SK-N-MC (cell line): ENCODE data around the gene PARD6B.
"Not testable (repeated sequence)": the region's sequence is repeated elsewhere in the genome, so short reads cannot be mapped to it uniquely, and the experiment has no call there.

Experiments used
- DNase-seq: peaks from one replicate; pipeline ENCODE4 v3.0.0-alpha.2; 2011; ENCODE audit warnings: low read depth, low spot score
- H3K27ac ChIP-seq: fragments of 200-600 bp; sonication (generic); 2 replicates; pipeline ENCODE4 v1.5.1; 2016; ENCODE audit warnings: mixed run types
- H3K36me3 ChIP-seq: fragments of 200-600 bp; sonication (generic); 2 replicates; pipeline ENCODE4 v1.6.1; 2017; ENCODE audit warnings: antibody characterized with exemption, low read length, mixed read lengths; ENCODE audit not compliant: insufficient read depth
- H3K4me3 ChIP-seq: fragments of 200-600 bp; sonication (generic); 2 replicates; pipeline ENCODE4 v1.5.1; 2016
- H3K9ac ChIP-seq: fragments of 200-600 bp; sonication (generic); 2 replicates; pipeline ENCODE4 v1.8.0; 2017; ENCODE audit warnings: mixed run types, mixed read lengths; ENCODE audit not compliant: insufficient read length
- H3K9me3 ChIP-seq: fragments of 200-600 bp; sonication (generic); 2 replicates; pipeline ENCODE4 v1.6.1; 2017; ENCODE audit warnings: low read depth, mild to moderate bottlenecking, antibody characterized with exemption, low read length, moderate library complexity, mixed read lengths
- EZH2 ChIP-seq: fragments of 200-600 bp; sonication (generic); IDR thresholded peaks from one replicate; pipeline ENCODE4 v1.6.1; 2017; ENCODE audit warnings: antibody characterized with exemption
- FOXP2 ChIP-seq: optimal IDR thresholded peaks from 2 replicates; pipeline ENCODE3; 2011; ENCODE audit warnings: mild to moderate bottlenecking, moderate library complexity; ENCODE audit not compliant: insufficient read depth; ENCODE audit errors: extremely low read length, control extremely low read depth
- POLR2AphosphoS5 ChIP-seq: IDR thresholded peaks from 2 replicates; pipeline ENCODE4 v1.6.1; 2012; ENCODE audit warnings: mild to moderate bottlenecking, low read depth, low read length, borderline replicate concordance

The PARD6B gene

DNA sequence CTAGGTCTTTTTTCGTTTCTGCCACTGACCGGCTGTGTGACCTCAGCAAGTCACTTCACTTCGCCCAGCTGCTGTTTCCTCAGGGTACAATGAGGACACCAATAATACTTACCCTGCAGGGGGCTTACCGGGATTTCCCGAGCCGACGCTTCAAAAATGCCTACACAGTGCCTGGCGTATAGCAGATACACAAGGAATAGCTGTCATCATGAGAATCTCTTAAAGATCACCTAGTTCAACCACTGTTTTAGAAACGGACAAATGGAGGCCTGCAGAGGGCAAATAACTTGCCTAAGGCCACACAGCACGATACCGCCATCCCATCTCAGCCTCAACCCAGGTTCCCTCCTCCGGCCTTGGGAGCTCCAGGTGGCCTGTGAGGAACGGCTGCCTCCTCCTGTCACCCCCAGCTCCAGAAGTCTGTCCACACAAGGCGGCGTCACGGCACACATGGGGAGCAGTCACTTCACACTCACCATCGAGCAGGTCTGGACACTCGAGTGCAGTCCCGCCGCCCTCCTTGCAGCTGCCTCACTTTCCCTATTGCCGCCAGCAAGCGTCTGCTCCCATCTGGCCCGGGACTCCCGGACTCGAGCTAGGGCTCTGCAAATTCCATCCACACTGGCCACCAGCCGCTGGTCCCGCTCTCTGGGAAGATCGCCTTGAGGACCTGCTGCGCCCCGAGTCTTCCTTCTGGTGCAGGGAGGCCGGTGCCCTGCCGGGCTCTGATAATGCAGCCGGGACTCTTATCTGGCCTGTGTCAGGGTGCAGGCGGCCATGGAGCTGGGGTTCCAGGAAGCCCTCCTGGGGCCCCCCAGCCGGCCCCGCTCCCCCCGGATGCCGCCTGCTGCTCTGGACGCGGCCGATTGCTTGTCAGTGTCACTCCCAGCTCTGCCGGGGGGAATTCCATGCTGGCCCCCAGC lies 40.5 kb upstream of the PARD6B start, which contains the start of gene RIPOR3:
Gene RIPOR3, minus strand, starts transcription at position 893 of the 923 bp plus-strand sequence. Its CDS starts 414 bp downstream, at position 479.
- Histone ChIP-seq H3K9me3 (no peaks in the 10 kb centered on the region), H3K9ac (peak within 1 kb of the TSS; percentile 71), H3K36me3 (no peaks in the 10 kb centered on the region), H3K4me3 (peak within 1 kb of the TSS; percentile 86), H3K27ac (peak within 1 kb of the TSS; percentile 82)
- TF ChIP-seq EZH2 (no peak), POLR2AphosphoS5 (no peak; the same call in 1 of the 2 replicates), FOXP2 (no peak)
- no peak for DNase-seq

DNA sequence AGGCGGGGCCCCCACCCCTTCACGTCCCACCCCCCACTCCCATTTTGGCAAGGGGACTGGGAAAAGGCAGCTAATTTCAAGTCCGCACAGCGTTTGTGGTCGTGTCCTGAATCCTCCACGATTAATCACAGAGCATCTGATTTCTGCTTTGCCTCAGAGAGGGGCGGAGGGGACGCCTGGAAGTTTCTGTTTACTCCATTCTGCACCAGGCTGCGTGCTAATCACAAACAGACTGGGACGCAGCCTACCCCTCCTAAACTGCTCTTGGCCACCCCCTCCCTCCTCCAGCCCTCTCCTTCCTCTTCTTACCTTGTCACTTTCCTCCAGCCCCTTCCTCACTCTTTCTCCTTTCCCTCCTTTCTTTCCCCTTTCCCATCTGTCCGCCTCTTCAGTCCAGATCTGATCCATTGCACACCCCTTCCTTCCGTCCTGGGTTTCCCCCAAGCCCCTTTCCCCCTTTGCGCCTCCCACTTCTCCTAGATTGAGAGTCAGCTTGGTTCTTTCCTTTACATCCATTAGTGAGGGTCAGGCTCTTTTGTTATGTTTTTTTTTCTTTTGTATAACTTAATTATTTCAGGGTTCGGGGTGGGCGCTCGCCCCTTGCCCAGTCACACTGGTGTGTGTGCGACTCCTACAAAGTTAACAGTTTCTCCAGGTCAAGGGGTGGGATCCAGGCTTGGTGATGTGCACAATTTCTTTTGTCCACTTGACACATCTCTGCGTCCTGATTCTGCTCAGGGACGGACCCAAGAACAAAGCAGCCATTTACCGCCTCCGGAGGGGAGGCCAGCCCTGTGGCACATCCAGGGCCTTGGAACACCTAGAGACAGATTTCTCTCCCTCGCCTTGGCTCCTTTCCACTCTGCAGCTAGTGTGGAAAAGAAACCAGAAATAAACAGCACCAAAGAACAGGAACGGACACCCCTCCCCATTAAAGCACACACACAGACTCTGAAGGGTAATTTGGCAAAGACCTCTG lies 39.5 kb upstream of the PARD6B start:
- Histone ChIP-seq H3K36me3 (no peaks in the 10 kb centered on the region), H3K4me3 (peak overlapping the region; percentile 86), H3K9me3 (no peaks in the 10 kb centered on the region), H3K9ac (peak overlapping the region; percentile 71), H3K27ac (peak overlapping the region; percentile 82)
- TF ChIP-seq FOXP2: peak; percentile 95
- TF ChIP-seq EZH2: no peak
- 0 out of 2 replicates have a peak, but pooled peaks have one; percentile 37 for TF ChIP-seq POLR2AphosphoS5
- no peak for DNase-seq

DNA sequence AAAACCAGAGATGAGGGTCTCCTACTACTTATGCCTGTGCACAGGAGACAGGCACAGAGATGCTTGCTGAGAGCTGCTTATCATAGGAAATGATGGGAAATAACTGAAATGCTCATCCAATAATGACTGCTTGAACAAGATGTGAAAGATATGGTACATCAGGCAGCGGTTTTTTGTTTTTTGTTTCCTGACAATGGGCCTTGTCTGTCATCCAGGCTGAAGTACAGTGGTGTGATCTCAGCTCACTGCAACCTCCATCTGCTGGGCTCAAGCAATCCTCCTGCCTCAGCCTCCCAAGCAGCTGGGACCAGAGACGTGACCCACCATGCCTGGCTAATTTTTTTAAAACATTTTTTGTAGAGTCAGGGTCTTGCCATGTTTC lies 38.8 kb upstream of the PARD6B start:
- Histone ChIP-seq H3K9ac (no peak overlapping the region), H3K4me3 (no peak overlapping the region), H3K27ac (peak overlapping the region; percentile 82; the same call in 1 of the 2 replicates), H3K36me3 (no peaks in the 10 kb centered on the region), H3K9me3 (no peaks in the 10 kb centered on the region)
- no peak for TF ChIP-seq POLR2AphosphoS5
- no peak for TF ChIP-seq FOXP2
- no peak for TF ChIP-seq EZH2
- no peak for DNase-seq

DNA sequence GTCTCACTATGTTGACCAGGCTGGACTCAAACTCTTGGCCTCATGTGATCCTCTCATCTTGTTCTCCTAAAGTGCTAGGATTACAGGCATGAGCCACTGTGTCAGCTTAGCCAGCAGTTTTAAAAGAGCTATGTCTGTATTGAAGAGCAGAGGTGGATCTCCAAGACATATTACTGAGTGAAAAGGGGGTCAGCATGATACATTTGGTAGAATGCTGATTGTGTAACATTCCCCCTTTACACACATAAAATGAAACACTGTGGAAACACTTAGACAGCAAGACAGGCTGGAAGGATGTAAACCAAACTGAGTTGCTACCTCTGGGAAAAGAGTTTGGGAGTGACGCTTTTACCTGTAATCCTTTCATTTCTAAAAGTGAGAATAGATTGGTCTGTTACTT lies 38.4 kb upstream of the PARD6B start:
- no peaks in the 10 kb centered on the region for H3K36me3 ChIP-seq
- TF ChIP-seq EZH2: no peak
- no peak for TF ChIP-seq FOXP2
- TF ChIP-seq POLR2AphosphoS5: no peak
- no peak overlapping the region for H3K4me3 ChIP-seq
- DNase-seq: no peak
- no peak overlapping the region for H3K27ac ChIP-seq
- H3K9ac ChIP-seq: no peak overlapping the region
- H3K9me3 ChIP-seq: no peaks in the 10 kb centered on the region

DNA sequence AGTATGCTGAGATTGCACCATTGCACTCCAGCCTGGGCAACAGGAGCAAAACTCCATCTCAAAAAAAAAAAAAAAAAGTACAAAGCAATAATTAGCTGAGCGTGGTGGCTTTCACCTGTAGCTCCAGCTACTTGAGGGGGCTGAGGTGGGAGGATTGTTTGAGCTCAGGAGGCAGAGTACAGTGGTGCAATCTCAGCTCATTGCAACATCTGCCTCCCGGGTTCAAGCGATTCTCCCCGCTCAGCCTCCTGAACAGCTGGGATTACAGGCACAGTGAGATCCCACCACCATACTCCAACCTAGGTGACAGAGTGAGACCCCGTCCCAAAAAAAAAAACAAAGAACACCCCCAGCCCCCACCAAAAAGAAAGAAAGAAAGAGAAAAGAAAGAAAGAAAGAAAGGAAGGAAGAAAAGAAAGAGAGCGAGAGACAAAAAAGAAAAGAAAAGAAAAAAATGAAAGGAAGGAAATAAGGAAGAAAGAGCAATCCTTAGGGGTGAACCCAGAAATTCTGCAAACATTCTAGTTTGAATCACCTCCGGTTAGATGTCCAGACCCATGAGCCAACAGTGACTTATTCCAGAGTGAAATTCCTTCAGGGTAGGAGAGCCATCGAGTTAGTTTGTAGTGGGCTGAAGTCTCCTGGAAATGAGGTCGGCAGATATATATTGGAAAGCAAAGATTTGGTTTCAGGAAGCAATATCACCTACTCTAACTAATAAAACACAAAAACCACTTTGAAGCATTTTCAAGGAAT lies 36.8 kb upstream of the PARD6B start:
- Histone ChIP-seq H3K4me3 (no peak overlapping the region), H3K9ac (no peak overlapping the region), H3K9me3 (no peaks in the 10 kb centered on the region), H3K27ac (no peak overlapping the region), H3K36me3 (no peaks in the 10 kb centered on the region)
- no peak for DNase-seq
- TF ChIP-seq EZH2 (no peak), FOXP2 (no peak)

DNA sequence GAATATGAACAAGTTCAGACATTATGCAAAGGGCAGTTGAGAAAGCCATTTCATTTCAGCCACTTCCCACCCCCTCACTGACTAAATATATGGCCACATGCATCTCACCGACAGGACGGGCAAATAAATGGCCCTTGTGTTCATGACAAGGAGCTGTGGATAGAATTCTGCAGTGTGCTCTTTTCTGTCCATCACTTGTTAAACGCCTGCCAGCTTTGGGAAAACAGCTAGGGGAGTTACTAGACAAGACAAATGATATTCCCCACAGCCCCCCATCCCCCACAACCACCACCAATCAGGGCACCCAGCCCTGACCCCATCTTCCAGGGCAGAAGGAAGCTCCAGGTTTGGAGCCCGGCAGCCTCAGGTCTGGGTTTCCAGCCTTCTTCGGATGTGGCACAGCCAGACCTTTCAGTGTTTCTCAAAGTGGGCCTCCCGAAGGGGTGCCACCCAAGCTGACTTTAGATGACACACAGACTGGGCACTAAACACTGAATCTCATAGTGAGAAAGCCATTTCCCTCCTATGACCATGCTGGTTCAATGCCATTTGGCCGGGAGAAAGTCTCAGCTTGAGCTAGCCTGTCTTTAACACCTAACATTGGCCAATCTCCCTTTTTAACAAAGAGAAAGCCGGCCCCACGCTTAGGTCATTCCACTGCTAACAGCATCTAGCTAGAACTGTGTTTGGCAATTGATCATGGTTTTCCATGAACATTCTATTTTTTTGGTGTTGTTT lies 36.1 kb upstream of the PARD6B start:
- Histone ChIP-seq H3K27ac (no peak overlapping the region), H3K4me3 (no peak overlapping the region), H3K9ac (no peak overlapping the region), H3K36me3 (no peaks in the 10 kb centered on the region), H3K9me3 (no peaks in the 10 kb centered on the region)
- TF ChIP-seq EZH2 (no peak), POLR2AphosphoS5 (no peak), FOXP2 (no peak)
- DNase-seq: no peak

DNA sequence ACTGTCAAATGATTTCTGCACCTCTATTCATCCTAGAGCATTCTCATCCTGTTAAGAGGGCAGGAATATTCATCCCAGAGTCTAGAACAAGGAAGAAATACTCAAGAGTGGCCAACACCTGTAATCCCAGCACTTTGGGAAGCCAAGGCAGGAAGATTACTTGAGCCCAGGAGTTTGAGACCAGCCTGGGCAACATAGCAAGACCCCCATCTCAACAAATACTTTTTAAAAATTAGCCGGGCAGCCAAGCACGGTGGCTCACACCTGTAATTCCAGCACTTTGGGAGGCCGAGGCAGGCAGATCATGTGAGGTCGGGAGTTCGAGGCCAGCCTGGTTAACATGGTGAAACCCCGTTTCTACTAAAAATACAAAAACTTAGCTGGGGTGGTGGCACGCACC lies 33.1 kb upstream of the PARD6B start:
- not testable (repeated sequence) for H3K9ac ChIP-seq, H3K27ac ChIP-seq, DNase-seq, H3K4me3 ChIP-seq, H3K36me3 ChIP-seq, H3K9me3 ChIP-seq
